Left lung (tissue), 10 donors: ENCODE data around the gene CCDC178. TPM values are rescaled to one million over a fixed set of nuclear protein-coding genes. Genes with fewer than 3 reads are reported as not detected.

Experiments used
- ATAC-seq: fragments of 200-7000 bp; cut with Tn5 transposase; one replicate; pipeline ENCODE4 v1.9.1; 2020; ENCODE audit warnings: moderate library complexity
- DNase-seq, 4 donors: peaks; one replicate each; pipeline ENCODE4 v3.0.0-alpha.2; 2013 to 2020
- H3K27ac ChIP-seq, 2 donors: fragments of 200-600 bp; sonication (generic) in 1 of 2; one replicate each; pipeline versions ENCODE4 v1.5.0 to v1.8.0; 2020 to 2021
- H3K27me3 ChIP-seq, 2 donors: fragments of 200-600 bp; sonication (generic) in 1 of 2; one replicate each; pipeline versions ENCODE4 v1.5.0 to v1.8.0; 2020 to 2021
- H3K36me3 ChIP-seq, 2 donors: fragments of 200-600 bp; sonication (generic) in 1 of 2; one replicate each; pipeline versions ENCODE4 v1.5.0 to v1.8.0; 2020 to 2021
- H3K4me1 ChIP-seq, 2 donors: fragments of 200-600 bp; one replicate each; pipeline ENCODE4 v1.8.0; 2021
- H3K4me3 ChIP-seq, 2 donors: fragments of 200-600 bp; sonication (generic) in 1 of 2; one replicate each; pipeline versions ENCODE4 v1.5.0 to v1.8.0; 2020 to 2021; ENCODE audit warnings: mild to moderate bottlenecking in 1 of 2
- H3K9me3 ChIP-seq, 2 donors: fragments of 200-600 bp; sonication (generic) in 1 of 2; one replicate each; pipeline versions ENCODE4 v1.5.0 to v1.8.0; 2020 to 2021
- intact Hi-C, 2 donors: fragments of 100-400 bp; cut with DNase I; formaldehyde crosslinking; loops; one replicate each; pipeline versions ENCODE4 v1.11.2 to v1.14.2; 2022
- polyA plus RNA-seq, 6 donors: library from polyadenylated mRNA; unstranded; fragments of 120-200 nt; gene quantifications; one replicate each; pipeline ENCODE4 v1.2.1, GENCODE V29; 2013; ENCODE audit not compliant: insufficient read length in 6 of 6
- total RNA-seq, 2 donors: library from RNA; stranded (reverse); fragmentation: NEBNext Ultra II Directional; extraction: Animal tissue kit (Norgen Biotek cat#: 25700); gene quantifications; one replicate each; pipeline ENCODE4 v1.2.1, GENCODE V29; 2021
- TF ChIP-seq, protein P1 (sequence below), 2 donors: fragments of 200-600 bp; sonication (generic) in 1 of 2; IDR thresholded peaks; one replicate each; pipeline versions ENCODE4 v1.5.0 to v1.8.0; 2021; ENCODE audit warnings: antibody characterized with exemption in 2 of 2
- donor health status: DM: no; HTN: yes; CAD: no.
- donor health status: DM: no; HTN: no; CAD: no.

Gene CCDC178
- total and polyA plus RNA-seq, 8 donors = 0.73 to 2.9 (median 2.2) TPM; not detected in 1

DNA sequence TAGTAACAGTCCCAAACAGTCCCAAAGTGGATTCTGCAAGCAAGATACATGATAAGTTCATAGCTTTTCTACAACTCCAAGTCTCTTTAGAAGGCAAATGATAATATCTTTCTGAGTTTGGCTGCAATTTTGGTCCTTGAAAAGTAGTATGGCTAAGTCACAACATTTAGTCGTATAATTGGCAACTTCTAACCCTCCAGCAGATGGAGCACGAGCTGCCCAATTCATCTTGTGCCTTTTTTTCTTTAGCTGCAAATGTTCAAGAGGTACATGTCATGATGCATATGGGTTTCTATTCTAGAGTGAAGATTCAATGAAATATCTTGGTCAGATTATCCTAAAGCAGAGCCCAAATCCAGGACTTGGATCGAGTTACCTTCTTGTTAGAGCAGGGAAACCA lies 540.7 kb downstream of the CCDC178 start:
- Histone ChIP-seq H3K9me3 (peaks cover 0 to 9% of the 10 kb centered on the region in 2 donors), H3K4me3 (no peak overlapping the region), H3K4me1 (no peaks in the 10 kb centered on the region), H3K36me3 (no peaks in the 10 kb centered on the region), H3K27ac (no peak overlapping the region), H3K27me3 (no peaks in the 10 kb centered on the region)
- no peak for DNase-seq
- TF ChIP-seq, protein P1, sequence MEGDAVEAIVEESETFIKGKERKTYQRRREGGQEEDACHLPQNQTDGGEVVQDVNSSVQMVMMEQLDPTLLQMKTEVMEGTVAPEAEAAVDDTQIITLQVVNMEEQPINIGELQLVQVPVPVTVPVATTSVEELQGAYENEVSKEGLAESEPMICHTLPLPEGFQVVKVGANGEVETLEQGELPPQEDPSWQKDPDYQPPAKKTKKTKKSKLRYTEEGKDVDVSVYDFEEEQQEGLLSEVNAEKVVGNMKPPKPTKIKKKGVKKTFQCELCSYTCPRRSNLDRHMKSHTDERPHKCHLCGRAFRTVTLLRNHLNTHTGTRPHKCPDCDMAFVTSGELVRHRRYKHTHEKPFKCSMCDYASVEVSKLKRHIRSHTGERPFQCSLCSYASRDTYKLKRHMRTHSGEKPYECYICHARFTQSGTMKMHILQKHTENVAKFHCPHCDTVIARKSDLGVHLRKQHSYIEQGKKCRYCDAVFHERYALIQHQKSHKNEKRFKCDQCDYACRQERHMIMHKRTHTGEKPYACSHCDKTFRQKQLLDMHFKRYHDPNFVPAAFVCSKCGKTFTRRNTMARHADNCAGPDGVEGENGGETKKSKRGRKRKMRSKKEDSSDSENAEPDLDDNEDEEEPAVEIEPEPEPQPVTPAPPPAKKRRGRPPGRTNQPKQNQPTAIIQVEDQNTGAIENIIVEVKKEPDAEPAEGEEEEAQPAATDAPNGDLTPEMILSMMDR (IDR thresholded peaks at IDR 0.05) = no peak
- no peak for ATAC-seq
- intact Hi-C loops = no loop called here

DNA sequence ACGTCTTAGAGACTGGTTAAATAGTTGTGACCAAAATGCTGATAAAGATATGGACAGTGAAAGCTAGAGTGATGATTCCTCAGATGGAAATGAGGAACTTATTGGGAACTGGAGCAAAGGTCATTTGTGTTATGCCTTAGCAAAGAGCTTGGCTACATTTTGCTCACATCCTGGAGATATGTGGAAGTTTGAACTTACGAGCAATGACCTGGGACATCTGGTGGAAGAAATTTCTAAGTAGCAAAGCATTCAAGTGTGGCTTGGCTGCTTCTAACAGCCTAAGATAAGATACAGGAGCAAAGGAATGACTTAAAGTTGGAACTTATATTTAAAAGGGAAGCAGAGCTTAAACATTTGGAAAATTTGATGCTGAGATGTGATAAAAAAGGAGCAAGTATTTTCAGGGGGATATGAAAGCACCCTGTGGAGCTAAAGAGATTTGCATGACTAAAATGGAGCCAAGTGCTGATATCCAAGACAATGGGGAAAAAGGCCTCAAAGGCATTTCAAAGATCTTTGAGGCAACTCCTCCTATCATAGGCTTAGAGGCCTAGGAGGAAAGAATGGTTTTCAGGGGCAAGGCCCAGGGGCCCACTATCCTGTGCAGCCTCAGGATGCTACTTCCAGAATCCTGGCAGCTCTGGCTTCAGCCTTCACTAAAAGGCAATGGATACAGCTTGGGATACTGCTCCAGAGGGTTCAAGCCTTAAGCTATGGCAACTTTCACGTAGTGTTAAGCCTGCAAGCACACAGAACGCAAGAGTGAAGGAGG lies 543.6 kb downstream of the CCDC178 start:
- TF ChIP-seq, protein P1 (IDR thresholded peaks at IDR 0.05) = no peak
- Histone ChIP-seq H3K27ac (no peak overlapping the region), H3K36me3 (no peaks in the 10 kb centered on the region), H3K27me3 (no peaks in the 10 kb centered on the region), H3K4me1 (no peaks in the 10 kb centered on the region), H3K9me3 (peaks cover 0 to 9% of the 10 kb centered on the region in 2 donors), H3K4me3 (no peak overlapping the region)
- DNase-seq (no peak), ATAC-seq (no peak)
- intact Hi-C loops = no loop called here

DNA sequence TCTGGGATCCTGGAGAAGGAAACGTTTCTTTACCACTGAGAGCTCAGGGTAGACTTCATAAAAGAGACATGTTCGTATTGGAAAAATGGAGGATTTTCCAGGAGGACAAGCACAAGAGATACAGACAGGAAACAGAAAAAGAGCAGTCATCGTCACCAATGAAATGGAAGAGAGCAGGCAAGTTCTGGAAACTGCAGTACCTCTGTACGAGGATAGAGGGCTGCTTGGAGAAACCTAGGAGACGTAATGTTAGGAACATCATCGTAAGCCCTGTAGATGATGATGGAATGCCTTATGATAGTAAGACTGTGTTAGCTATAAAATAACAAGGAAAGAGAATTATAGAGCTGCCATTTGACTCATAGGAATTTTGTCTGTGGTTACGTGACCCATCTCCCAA lies 546.6 kb downstream of the CCDC178 start:
- TF ChIP-seq, protein P1 (IDR thresholded peaks at IDR 0.05) = no peak
- intact Hi-C loops = no loop called here

DNA sequence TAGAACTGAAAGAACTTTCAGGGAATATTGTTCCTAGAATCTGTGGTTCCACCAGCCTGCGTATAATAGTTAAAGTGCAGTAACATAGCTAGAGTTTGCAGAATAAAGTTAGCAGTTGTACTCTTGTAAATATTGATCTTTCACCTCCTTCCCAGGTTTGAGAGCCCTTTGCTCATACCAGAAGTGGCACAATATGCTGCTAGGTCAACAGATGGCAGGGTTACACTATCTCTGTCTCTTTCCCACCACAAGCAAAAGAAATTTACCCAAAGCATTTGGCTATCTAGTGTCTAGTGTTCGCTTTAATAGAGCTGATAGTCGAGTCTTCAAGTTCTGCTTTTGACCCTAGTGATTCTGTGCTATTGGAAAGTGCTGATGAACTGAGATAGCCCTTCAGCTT lies 548.7 kb downstream of the CCDC178 start:
- intact Hi-C loops = no loop called here
- DNase-seq (no peak), ATAC-seq (peak; percentile 47)

More for the DNA sequence above, 546.6 kb downstream of the CCDC178 start:
- DNase-seq (no peak), ATAC-seq (no peak)
- no peaks in the 10 kb centered on the region for H3K36me3 ChIP-seq
- no peak overlapping the region for H3K4me3 ChIP-seq
- H3K9me3 ChIP-seq = peaks cover 0 to 9% of the 10 kb centered on the region in 2 donors
- H3K4me1 ChIP-seq = no peaks in the 10 kb centered on the region
- H3K27me3 ChIP-seq = no peaks in the 10 kb centered on the region
- no peak overlapping the region for H3K27ac ChIP-seq

DNA sequence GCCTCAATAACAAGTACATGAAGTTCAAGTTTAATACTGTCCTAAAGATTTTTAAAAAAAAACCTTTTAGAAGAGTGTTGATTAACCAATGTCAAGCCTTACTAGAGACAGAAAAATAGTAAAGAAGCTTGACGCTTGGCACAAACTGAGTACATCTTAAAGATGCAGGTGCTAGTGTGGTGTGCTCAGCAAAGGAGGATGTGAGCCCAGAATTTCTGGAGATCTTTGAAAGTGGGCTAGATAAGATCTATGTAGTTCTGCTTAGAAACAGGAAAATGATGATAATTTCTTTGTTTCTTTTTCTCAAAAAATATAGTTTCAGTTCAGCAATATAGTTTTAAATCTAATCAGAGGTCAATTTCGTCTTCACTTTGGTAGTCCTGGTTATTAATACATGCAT lies 549.4 kb downstream of the CCDC178 start:
- TF ChIP-seq, protein P1 (IDR thresholded peaks at IDR 0.05) = no peak
- DNase-seq = no peak
- no peaks in the 10 kb centered on the region for H3K27me3 ChIP-seq

More for the DNA sequence above, 548.7 kb downstream of the CCDC178 start:
- Histone ChIP-seq H3K27me3 (no peaks in the 10 kb centered on the region), H3K9me3 (no peaks in the 10 kb centered on the region), H3K27ac (no peak overlapping the region), H3K36me3 (no peaks in the 10 kb centered on the region), H3K4me3 (no peak overlapping the region), H3K4me1 (no peaks in the 10 kb centered on the region)
- TF ChIP-seq, protein P1 (IDR thresholded peaks at IDR 0.05) = no peak

More for the DNA sequence above, 549.4 kb downstream of the CCDC178 start:
- ATAC-seq = no peak
- no peaks in the 10 kb centered on the region for H3K4me1 ChIP-seq
- no peak overlapping the region for H3K27ac ChIP-seq
- no peaks in the 10 kb centered on the region for H3K36me3 ChIP-seq
- intact Hi-C loops = no loop called here
- H3K4me3 ChIP-seq = no peak overlapping the region
- no peaks in the 10 kb centered on the region for H3K9me3 ChIP-seq
